NCI-H1694 (cell line): ENCODE data around the gene FAM237A.

Experiments
- DNase-seq: peaks from one replicate; lab custom pipeline; 2025; lab: John Stamatoyannopoulos, UW

The FAM237A gene

GRCh38 chr2:206692971-206693370, 50.7 kb downstream of the FAM237A start:
- DNase-seq: no peak

GRCh38 chr2:206693399-206694137, 51.3 kb downstream of the FAM237A start:
- peak; percentile 78 for DNase-seq

GRCh38 chr2:206696910-206697309, 54.6 kb downstream of the FAM237A start:
- DNase-seq: no peak

- DNase-seq: no peak
These were observed 56.5 kb downstream of the FAM237A start for GRCh38 chr2:206698811-206699210.
